SK-N-SH (cell line): ENCODE data around the gene PRUNE1. TPM values are rescaled to one million over a fixed set of nuclear protein-coding genes. Genes with fewer than 3 reads are reported as not detected.

Source experiments
- CTCF ChIA-PET: fragments of 300-600, 350-600 bp; formaldehyde crosslinking; extraction: SDS; loops from one replicate; lab custom pipeline; 2021; lab: Yijun Ruan, JAX
- POLR2A ChIA-PET: fragments of 350-600 bp; sonication (Branson Sonifier 250); formaldehyde crosslinking; extraction: SDS; loops from one replicate; lab custom pipeline; 2020; ENCODE audit warnings: antibody characterized with exemption, inconsistent platforms; lab: Yijun Ruan, JAX
- DNase-seq: peaks from one replicate; pipeline ENCODE4 v3.0.0; 2012
- H2AFZ ChIP-seq: fragments of 200-600 bp; sonication (generic); 2 replicates; pipeline ENCODE4 v1.8.1; 2016; ENCODE audit warnings: antibody characterized with exemption, mild to moderate bottlenecking, low read depth
- H3F3A ChIP-seq: fragments of 200-600 bp; sonication (generic); replicated peaks from 2 replicates; pipeline ENCODE3; 2016; ENCODE audit warnings: antibody characterized with exemption, mild to moderate bottlenecking; ENCODE audit not compliant: insufficient read depth
- H3K27ac ChIP-seq, 2 experiments: fragments of 200-500 bp in 1 of 2; fragments of 200-600 bp in 1 of 2; sonication (Bioruptor generic) in 1 of 2; sonication (generic), shearing (Covaris generic) in 1 of 2; 2 replicates each; pipeline versions ENCODE4 v1.5.1 to v1.6.1; 2014 to 2016; ENCODE audit warnings: low read depth in 2 of 2, inconsistent platforms in 1 of 2, low read length in 1 of 2, mild to moderate bottlenecking in 1 of 2, mixed read lengths in 1 of 2
- H3K27me3 ChIP-seq: fragments of 200-600 bp; sonication (generic), shearing (Covaris generic); 2 replicates; pipeline ENCODE4 v1.6.1; 2016; ENCODE audit warnings: mixed run types; ENCODE audit not compliant: insufficient read depth
- H3K36me3 ChIP-seq, 2 experiments: fragments of 200-500 bp in 1 of 2; fragments of 200-600 bp in 1 of 2; sonication (Bioruptor generic) in 1 of 2; sonication (generic) in 1 of 2; replicated peaks in 1 of 2; 2 replicates each; pipeline versions ENCODE3 to v1.5.1; 2014 to 2016; ENCODE audit warnings: low read length in 1 of 2, mild to moderate bottlenecking in 1 of 2; ENCODE audit not compliant: insufficient read depth in 2 of 2, control insufficient read depth in 1 of 2
- H3K4me1 ChIP-seq, 2 experiments: fragments of 200-500 bp in 1 of 2; fragments of 200-600 bp in 1 of 2; sonication (Bioruptor generic) in 1 of 2; sonication (generic), shearing (Covaris generic) in 1 of 2; 2 replicates each; pipeline versions ENCODE4 v1.5.1 to v1.6.1; 2014 to 2016; ENCODE audit warnings: low read depth in 1 of 2, low read length in 1 of 2, mixed run types in 1 of 2; ENCODE audit not compliant: insufficient read depth in 2 of 2, control insufficient read depth in 1 of 2
- H3K4me2 ChIP-seq: fragments of 200-600 bp; sonication (generic), shearing (Covaris generic); 2 replicates; pipeline ENCODE4 v1.6.1; 2017; ENCODE audit warnings: mixed run types
- H3K4me3 ChIP-seq, 2 experiments: fragments of 200-500 bp in 1 of 2; fragments of 200-600 bp in 1 of 2; sonication (Bioruptor generic) in 1 of 2; sonication (generic), shearing (Covaris generic) in 1 of 2; 2 replicates each; pipeline versions ENCODE4 v1.5.1 to v1.8.1; 2014 to 2016; ENCODE audit warnings: low read depth in 2 of 2, inconsistent platforms in 1 of 2, low read length in 1 of 2, mild to moderate bottlenecking in 1 of 2, mixed read lengths in 1 of 2, moderate library complexity in 1 of 2
- H3K79me2 ChIP-seq: fragments of 200-600 bp; sonication (generic); 2 replicates; pipeline ENCODE4 v1.8.1; 2017; ENCODE audit warnings: mild to moderate bottlenecking; ENCODE audit not compliant: insufficient read depth
- H3K9ac ChIP-seq: fragments of 200-600 bp; sonication (generic); 2 replicates; pipeline ENCODE4 v1.6.1; 2017; ENCODE audit warnings: mixed run types
- H3K9me2 ChIP-seq: fragments of 200-600 bp; sonication (generic); 2 replicates; pipeline ENCODE4 v1.6.1; 2017; ENCODE audit warnings: mixed run types
- H3K9me3 ChIP-seq: fragments of 200-600 bp; sonication (generic); 2 replicates; pipeline ENCODE4 v1.6.1; 2017; ENCODE audit warnings: mixed run types, mild to moderate bottlenecking, moderate library complexity
- H4K20me1 ChIP-seq: fragments of 200-600 bp; sonication (generic); 2 replicates; pipeline ENCODE4 v1.6.1; 2017; ENCODE audit warnings: mild to moderate bottlenecking, mixed run types; ENCODE audit not compliant: insufficient read depth
- CHD2 ChIP-seq: fragments of 150-350 bp; IDR thresholded peaks from 2 replicates; pipeline ENCODE4 v1.6.1; 2018; ENCODE audit warnings: low read length; ENCODE audit not compliant: partially characterized antibody
- CTCF ChIP-seq: fragments of 200-600 bp; sonication (generic); IDR thresholded peaks from 2 replicates; pipeline ENCODE4 v1.6.1; 2017; ENCODE audit warnings: antibody characterized with exemption, mild to moderate bottlenecking, moderate library complexity
- ELF1 ChIP-seq: IDR thresholded peaks from 2 replicates; pipeline ENCODE4 v1.4.0; 2012
- FOXM1 ChIP-seq: IDR thresholded peaks from 2 replicates; pipeline ENCODE4 v1.4.0; 2012; ENCODE audit warnings: low read depth, mild to moderate bottlenecking
- GABPA ChIP-seq: IDR thresholded peaks from 2 replicates; pipeline ENCODE4 v1.4.0; 2012; ENCODE audit warnings: low read depth, mild to moderate bottlenecking
- GATA2 ChIP-seq: sonication (generic); formaldehyde crosslinking; IDR thresholded peaks from 2 replicates; pipeline ENCODE4 v1.5.0; 2020; ENCODE audit warnings: mild to moderate bottlenecking, missing genetic modification reagents
- IRF3 ChIP-seq: fragments of 150-350 bp; IDR thresholded peaks from 2 replicates; pipeline ENCODE4 v1.6.1; 2016; ENCODE audit warnings: mild to moderate bottlenecking, low read depth, low read length
- JUND ChIP-seq: IDR thresholded peaks from 2 replicates; pipeline ENCODE4 v1.4.0; 2012
- MAX ChIP-seq: IDR thresholded peaks from 2 replicates; pipeline ENCODE4 v1.4.0; 2012; ENCODE audit warnings: low read depth
- MEF2A ChIP-seq: IDR thresholded peaks from 2 replicates; pipeline ENCODE4 v1.4.0; 2012; ENCODE audit warnings: low read depth, borderline replicate concordance
- MXI1 ChIP-seq: IDR thresholded peaks from 2 replicates; pipeline ENCODE4 v1.6.1; 2012; ENCODE audit warnings: mild to moderate bottlenecking, low read depth, low read length, improper control_type of control experiment
- NRF1 ChIP-seq: IDR thresholded peaks from 2 replicates; pipeline ENCODE4 v1.6.1; 2012; ENCODE audit warnings: low read depth, mild to moderate bottlenecking, low read length
- POLR2AphosphoS5 ChIP-seq: IDR thresholded peaks from 2 replicates; pipeline ENCODE4 v1.6.1; 2012; ENCODE audit warnings: low read depth, low read length
- RCOR1 ChIP-seq: fragments of 150-350 bp; IDR thresholded peaks from 2 replicates; pipeline ENCODE4 v1.6.1; 2017; ENCODE audit warnings: antibody characterized with exemption, low read length
- RFX5 ChIP-seq: IDR thresholded peaks from 2 replicates; pipeline ENCODE4 v1.6.1; 2012; ENCODE audit warnings: mild to moderate bottlenecking, improper control_type of control experiment, low read length
- RXRA ChIP-seq: IDR thresholded peaks from 2 replicates; pipeline ENCODE4 v1.4.0; 2012; ENCODE audit warnings: low read depth, mild to moderate bottlenecking, borderline replicate concordance
- SMC3 ChIP-seq: IDR thresholded peaks from 2 replicates; pipeline ENCODE4 v1.6.1; 2012; ENCODE audit warnings: low read depth, low read length, improper control_type of control experiment
- TAF1 ChIP-seq: IDR thresholded peaks from 2 replicates; pipeline ENCODE4 v1.6.1; 2012; ENCODE audit warnings: low read depth, mild to moderate bottlenecking, low read length, moderate library complexity, borderline replicate concordance
- TCF12 ChIP-seq: IDR thresholded peaks from 2 replicates; pipeline ENCODE4 v1.4.0; 2012
- TEAD4 ChIP-seq: IDR thresholded peaks from 2 replicates; pipeline ENCODE4 v1.4.0; 2012; ENCODE audit warnings: mild to moderate bottlenecking, borderline replicate concordance; ENCODE audit not compliant: insufficient read depth
- USF1 ChIP-seq: IDR thresholded peaks from 2 replicates; pipeline ENCODE4 v1.4.0; 2012; ENCODE audit warnings: low read depth, borderline replicate concordance
- USF2 ChIP-seq: fragments of 150-350 bp; IDR thresholded peaks from 2 replicates; pipeline ENCODE4 v1.6.1; 2017; ENCODE audit warnings: antibody characterized with exemption, low read length, low read depth, borderline replicate concordance
- YY1 ChIP-seq: IDR thresholded peaks from 2 replicates; pipeline ENCODE4 v1.4.0; 2012; ENCODE audit warnings: low read depth, mild to moderate bottlenecking
- ZBTB33 ChIP-seq: IDR thresholded peaks from 2 replicates; pipeline ENCODE4 v1.4.0; 2012; ENCODE audit warnings: low read depth, borderline replicate concordance
- WGBS: methylation state at CpG from one replicate; pipeline ENCODE4 v1.1.6; 2017; ENCODE audit warnings: low lambda C conversion rate; 5-methylcytosine and 5-hydroxymethylcytosine counted together
- polyA plus RNA-seq, 3 experiments: library from polyadenylated mRNA; depleted of rRNA; stranded (reverse); fragments of >200 nt; gene quantifications; 2 replicates each; pipeline ENCODE4 v1.2.3, GENCODE V29; 2012

Gene PRUNE1
- polyA plus RNA-seq, 1 of the 3 experiments (the other 2 are of a cell fraction) = 7.3 TPM

- H2AFZ ChIP-seq = peak within 1 kb of the TSS; percentile 83
- under 1% methylated on average over 43 of the region's 58 CpGs for WGBS
- POLR2A ChIA-PET = interaction anchor here (0.6 to 2.9 kb wide), 6 partner anchors 8 to 83 kb away, joined by 3 to 24 read pairs (median 4); partner anchors contain the start of genes C1orf56 and MINDY1
- TF ChIP-seq SMC3 (no peak), ELF1 (peak; percentile 79), RFX5 (no peak), NRF1 (no peak; the same call in 1 of the 2 replicates), USF2 (no peak), MXI1 (peak; percentile 59), RCOR1 (0 out of 2 replicates have a peak, but pooled peaks have one; percentile 15), FOXM1 (no peak), CTCF (peak; percentile 68), TEAD4 (no peak), CHD2 (no peak), POLR2AphosphoS5 (peak; percentile 83; the same call in 1 of the 2 replicates), MEF2A (no peak), USF1 (no peak), IRF3 (no peak), JUND (no peak), TCF12 (no peak; the same call in 1 of the 2 replicates), YY1 (no peak; the same call in 1 of the 2 replicates), ZBTB33 (no peak), GABPA (peak; percentile 69), GATA2 (CRISPR knock-in tag) (no peak), RXRA (no peak), MAX (peak; percentile 63; the same call in 1 of the 2 replicates), TAF1 (peak; percentile 65)
Measured at GRCh38 chr1:151059109-151060006, 51.1 kb downstream of the PRUNE1 start, which contains the start of gene CDC42SE1. Gene CDC42SE1, minus strand, starts transcription at chr1:151059622. Its CDS starts 3,892 bp downstream, at chr1:151055730.

More at GRCh38 chr1:151059109-151060006, 51.1 kb downstream of the PRUNE1 start, which contains the start of gene CDC42SE1:
- Histone ChIP-seq H3K4me1 (peaks cover 11 to 29% of the 10 kb centered on the region in 2 experiments), H3K27me3 (no peaks in the 10 kb centered on the region), H3K9me3 (no peaks in the 10 kb centered on the region), H3K9ac (peak within 1 kb of the TSS; percentile 93), H3K9me2 (no peaks in the 10 kb centered on the region), H3K4me3 (peak within 1 kb of the TSS; percentile 79 to 81), H4K20me1 (peaks cover 40% of the 10 kb centered on the region), H3K79me2 (peaks cover 95% of the 10 kb centered on the region), H3F3A (peaks cover 27% of the 10 kb centered on the region), H3K36me3 (peaks cover 25 to 28% of the 10 kb centered on the region in 2 experiments), H3K4me2 (peak within 1 kb of the TSS; percentile 91), H3K27ac (peak within 1 kb of the TSS; percentile 99)
- DNase-seq = peak; percentile 93
- CTCF ChIA-PET = interaction anchor here (0.6 to 7.4 kb wide), 14 partner anchors 11 to 492 kb away, joined by 3 to 67 read pairs (median 4); partner anchors contain the start of genes C1orf56, GABPB2, MINDY1 and TNFAIP8L2
